Gastroesophageal sphincter (tissue), 4 donors: ENCODE data around the gene LDLRAD4. TPM values are rescaled to one million over a fixed set of nuclear protein-coding genes. Genes with fewer than 3 reads are reported as not detected.

Experiments used
- ATAC-seq: fragments of 150-250 bp; one replicate; pipeline ENCODE4 v1.9.1; 2016; ENCODE audit warnings: mild to moderate bottlenecking, moderate library complexity
- H3K27ac ChIP-seq, 4 donors: fragments of 200-600 bp; sonication (generic) in 3 of 4; 1 replicate in 3 of 4; 2 replicates in 1 of 4; pipeline ENCODE4 v1.5.1; 2016 to 2019
- H3K27me3 ChIP-seq: fragments of 200-600 bp; sonication (generic); one replicate; pipeline ENCODE4 v1.5.1; 2019
- H3K36me3 ChIP-seq, 2 donors: fragments of 200-600 bp; sonication (generic); one replicate each; pipeline ENCODE4 v1.5.1; 2019; ENCODE audit warnings: control low read depth in 1 of 2
- H3K4me1 ChIP-seq, 3 donors: fragments of 200-600 bp; sonication (generic); 1 replicate in 2 of 3; 2 replicates in 1 of 3; pipeline ENCODE4 v1.5.1; 2016 to 2019; ENCODE audit warnings: control low read depth in 2 of 3
- H3K4me3 ChIP-seq, 2 donors: fragments of 200-600 bp; sonication (generic); one replicate each; pipeline ENCODE4 v1.5.1; 2019; ENCODE audit warnings: mild to moderate bottlenecking in 1 of 2, moderate library complexity in 1 of 2
- H3K9me3 ChIP-seq, 3 donors: fragments of 200-600 bp; sonication (generic); one replicate each; pipeline ENCODE4 v1.5.1; 2017 to 2019; ENCODE audit warnings: control low read depth in 2 of 3
- EP300 ChIP-seq: sonication (generic); formaldehyde crosslinking; IDR thresholded peaks from one replicate; pipeline ENCODE4 v1.6.1; 2017; ENCODE audit warnings: antibody characterized with exemption, mild to moderate bottlenecking
- POLR2A ChIP-seq, 2 donors: fragments of 450-650 bp; IDR thresholded peaks; one replicate each; pipeline ENCODE4 v1.6.1; 2017; ENCODE audit warnings: antibody characterized with exemption in 2 of 2, mild to moderate bottlenecking in 2 of 2, moderate library complexity in 1 of 2
- POLR2AphosphoS5 ChIP-seq: sonication (generic); formaldehyde crosslinking; IDR thresholded peaks from one replicate; pipeline ENCODE4 v1.6.1; 2017; ENCODE audit warnings: antibody characterized with exemption
- WGBS, 2 donors: methylation state at CpG; one replicate each; pipeline ENCODE4 v1.1.5; 2018; ENCODE audit warnings: low coverage in 1 of 2; 5-methylcytosine and 5-hydroxymethylcytosine counted together
- total RNA-seq, 4 donors: library from RNA; depleted of rRNA; stranded (reverse); fragments of >200 nt; gene quantifications; one replicate each; pipeline ENCODE4 v1.1.0, GENCODE V29; 2016
- TF ChIP-seq, protein P1 (sequence below), 4 experiments: fragments of 200-600 bp in 2 of 4; fragments of 450-650 bp in 2 of 4; sonication (generic) in 1 of 4; IDR thresholded peaks; one replicate each; pipeline ENCODE4 v1.5.1; 2017 to 2019; ENCODE audit warnings: antibody characterized with exemption in 4 of 4, mild to moderate bottlenecking in 2 of 4, moderate library complexity in 2 of 4

LDLRAD4 gene
- total RNA-seq, 4 donors from 2014 or later: 28.1 to 85.9 (median 55.2) TPM

DNA sequence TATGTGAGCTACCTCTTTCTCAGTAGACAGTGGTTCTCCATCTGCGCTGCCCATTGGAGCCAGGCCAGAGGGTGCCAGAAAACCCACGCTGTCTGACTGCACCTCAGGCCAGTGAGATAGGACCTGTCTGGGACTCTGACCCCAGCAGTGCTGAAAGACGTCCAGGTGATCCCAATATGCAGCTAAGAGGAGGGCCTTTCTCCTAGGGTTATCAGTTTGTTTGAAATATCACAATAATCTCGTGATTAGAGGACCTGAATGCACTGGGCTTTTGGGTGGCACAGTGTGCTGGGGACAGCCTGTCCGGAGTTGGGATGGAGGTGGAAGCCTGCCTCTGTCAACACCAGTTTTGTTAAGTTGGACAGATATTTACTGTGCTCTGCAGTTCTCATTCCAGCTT lies 216.3 kb downstream of the LDLRAD4 start:
- Histone ChIP-seq H3K9me3 (no peaks in the 10 kb centered on the region), H3K27ac (peak overlapping the region in 1 of 4 donors; percentile 68), H3K27me3 (no peaks in the 10 kb centered on the region), H3K36me3 (peaks cover 0 to 2% of the 10 kb centered on the region in 2 donors), H3K4me1 (peaks cover 0 to 54% (median 0%) of the 10 kb centered on the region in 3 donors), H3K4me3 (no peak overlapping the region)
- WGBS, 2 donors: 81 to 89% methylated on average over 2 to 5 of the region's 5 CpGs
- no peak for ATAC-seq
- no peak for TF ChIP-seq POLR2AphosphoS5
- no peak for TF ChIP-seq EP300

DNA sequence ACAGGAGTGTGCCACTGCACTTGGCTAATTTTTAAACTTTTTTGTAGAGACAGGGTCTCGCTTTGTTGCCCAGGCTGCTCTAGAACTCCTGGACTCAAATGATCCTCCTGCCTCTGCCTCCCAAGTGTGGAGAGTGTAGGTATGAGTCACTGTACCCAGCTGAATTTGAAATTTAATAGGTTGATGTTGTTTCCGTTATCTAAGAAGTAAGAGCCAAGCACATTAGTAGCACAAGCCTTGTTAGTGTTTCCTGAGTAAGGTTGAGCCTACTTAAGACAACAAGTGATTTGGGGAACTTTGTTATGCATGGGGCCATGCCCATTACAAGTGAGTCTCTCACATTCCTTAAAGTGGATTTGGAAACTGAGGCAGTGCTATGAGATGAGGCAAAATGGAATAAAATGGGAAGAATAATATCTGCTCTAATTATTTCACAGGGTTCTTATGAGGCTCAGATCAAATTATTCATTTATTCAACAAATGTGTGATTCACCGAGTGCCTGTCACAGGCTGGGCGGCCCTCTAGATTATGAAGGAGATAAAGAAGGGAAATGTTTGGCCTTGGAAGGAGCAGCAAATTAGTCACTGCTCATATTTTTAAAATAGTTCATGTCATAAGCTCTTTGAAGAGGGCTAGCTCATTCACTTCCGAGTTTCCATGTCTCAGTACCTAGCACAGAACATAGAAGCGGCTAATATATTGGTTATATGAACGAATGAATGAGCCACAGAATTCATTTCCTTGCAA lies 217.2 kb downstream of the LDLRAD4 start:
- Histone ChIP-seq H3K36me3 (peaks cover 0 to 12% of the 10 kb centered on the region in 2 donors), H3K9me3 (no peaks in the 10 kb centered on the region), H3K27me3 (no peaks in the 10 kb centered on the region), H3K4me1 (peaks cover 0 to 54% (median 0%) of the 10 kb centered on the region in 3 donors), H3K4me3 (no peak overlapping the region), H3K27ac (peak overlapping the region in 3 of 4 donors; percentile 56 to 68 (median 58))
- TF ChIP-seq POLR2AphosphoS5 (peak; percentile 35), POLR2A (IDR thresholded peaks at IDR 0.05) (no peak), EP300 (no peak)
- TF ChIP-seq, protein P1, sequence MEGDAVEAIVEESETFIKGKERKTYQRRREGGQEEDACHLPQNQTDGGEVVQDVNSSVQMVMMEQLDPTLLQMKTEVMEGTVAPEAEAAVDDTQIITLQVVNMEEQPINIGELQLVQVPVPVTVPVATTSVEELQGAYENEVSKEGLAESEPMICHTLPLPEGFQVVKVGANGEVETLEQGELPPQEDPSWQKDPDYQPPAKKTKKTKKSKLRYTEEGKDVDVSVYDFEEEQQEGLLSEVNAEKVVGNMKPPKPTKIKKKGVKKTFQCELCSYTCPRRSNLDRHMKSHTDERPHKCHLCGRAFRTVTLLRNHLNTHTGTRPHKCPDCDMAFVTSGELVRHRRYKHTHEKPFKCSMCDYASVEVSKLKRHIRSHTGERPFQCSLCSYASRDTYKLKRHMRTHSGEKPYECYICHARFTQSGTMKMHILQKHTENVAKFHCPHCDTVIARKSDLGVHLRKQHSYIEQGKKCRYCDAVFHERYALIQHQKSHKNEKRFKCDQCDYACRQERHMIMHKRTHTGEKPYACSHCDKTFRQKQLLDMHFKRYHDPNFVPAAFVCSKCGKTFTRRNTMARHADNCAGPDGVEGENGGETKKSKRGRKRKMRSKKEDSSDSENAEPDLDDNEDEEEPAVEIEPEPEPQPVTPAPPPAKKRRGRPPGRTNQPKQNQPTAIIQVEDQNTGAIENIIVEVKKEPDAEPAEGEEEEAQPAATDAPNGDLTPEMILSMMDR (IDR thresholded peaks at IDR 0.05): no peak
- ATAC-seq: peak; percentile 70
- 25 to 41% methylated on average over 5 to 7 of the region's 7 CpGs for WGBS, 2 donors

GRCh38 chr18:13436576-13436975 lies 218.0 kb downstream of the LDLRAD4 start:
- no peak for ATAC-seq
- Histone ChIP-seq H3K27ac (peak overlapping the region in 3 of 4 donors; percentile 56 to 58 (median 57)), H3K27me3 (no peaks in the 10 kb centered on the region), H3K36me3 (peaks cover 0 to 13% of the 10 kb centered on the region in 2 donors), H3K9me3 (no peaks in the 10 kb centered on the region), H3K4me3 (no peak overlapping the region), H3K4me1 (peaks cover 0 to 54% (median 0%) of the 10 kb centered on the region in 3 donors)
- TF ChIP-seq EP300 (no peak), POLR2AphosphoS5 (no peak), POLR2A (IDR thresholded peaks at IDR 0.05) (no peak)
- TF ChIP-seq, protein P1 (IDR thresholded peaks at IDR 0.05): no peak
- WGBS, 2 donors: 42 to 79% methylated on average over 7 to 8 of the region's 8 CpGs

DNA sequence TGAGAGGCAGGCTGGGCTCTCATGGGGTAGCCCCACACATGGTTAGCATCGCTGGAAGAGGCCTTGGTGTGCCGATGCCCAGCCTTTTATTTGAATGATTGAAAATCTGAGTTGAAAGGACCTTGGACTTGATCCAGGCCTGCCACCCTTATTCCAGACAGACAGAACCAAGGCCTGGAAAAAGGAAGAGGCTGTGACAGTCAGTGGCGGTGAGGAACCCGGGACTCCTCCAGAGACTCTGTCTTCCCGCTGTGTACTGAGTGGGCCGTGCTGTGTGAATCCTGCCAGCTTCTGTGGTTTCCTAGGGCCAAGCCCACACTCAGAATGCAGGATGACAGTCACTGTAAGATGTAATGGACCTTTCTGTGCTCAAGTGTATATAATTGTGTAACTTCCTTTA lies 218.5 kb downstream of the LDLRAD4 start:
- peak overlapping the region in 2 of 4 donors; percentile 56 to 57 for H3K27ac ChIP-seq
- H3K36me3 ChIP-seq: peaks cover 0 to 13% of the 10 kb centered on the region in 2 donors
- no peak for TF ChIP-seq POLR2AphosphoS5
- TF ChIP-seq, protein P1 (IDR thresholded peaks at IDR 0.05): no peak
- no peaks in the 10 kb centered on the region for H3K27me3 ChIP-seq
- 64 to 79% methylated on average over 5 of the region's 6 CpGs for WGBS, 2 donors
- peaks cover 0 to 54% (median 0%) of the 10 kb centered on the region in 3 donors for H3K4me1 ChIP-seq
- no peak overlapping the region for H3K4me3 ChIP-seq
- no peak for ATAC-seq
- no peaks in the 10 kb centered on the region for H3K9me3 ChIP-seq

DNA sequence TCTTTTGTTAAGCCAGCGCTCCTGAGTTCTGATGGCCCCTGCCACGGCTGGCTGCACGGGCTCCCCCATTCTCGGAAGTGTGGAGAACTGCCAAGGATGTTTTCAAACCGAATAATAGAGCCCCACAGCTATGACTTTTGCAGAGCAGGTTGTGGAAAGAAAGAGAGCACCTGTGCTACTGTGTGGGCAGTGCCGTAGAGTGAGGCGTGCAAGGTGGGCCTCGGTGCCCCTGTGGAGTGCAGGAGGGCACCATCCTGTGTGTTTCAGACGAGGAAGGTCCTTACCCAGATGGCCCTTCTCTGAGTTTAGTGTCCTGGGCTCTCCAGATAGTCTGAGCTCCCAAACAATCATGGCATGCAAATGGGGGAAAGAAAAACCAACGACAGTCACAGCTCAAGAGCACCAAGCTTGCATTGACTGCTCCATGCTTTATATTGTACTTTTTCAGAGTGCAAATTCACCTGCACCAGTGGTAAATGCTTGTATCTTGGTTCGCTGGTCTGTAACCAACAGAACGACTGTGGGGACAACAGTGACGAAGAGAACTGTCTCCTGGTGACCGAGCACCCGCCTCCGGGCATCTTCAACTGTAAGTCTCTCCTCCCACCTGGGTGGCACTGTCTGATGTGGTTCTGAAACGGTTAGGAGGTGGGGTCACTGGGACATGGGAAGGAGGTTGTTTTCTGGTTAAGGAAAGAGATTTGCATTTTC lies 219.4 kb downstream of the LDLRAD4 start:
- no peak overlapping the region for H3K4me3 ChIP-seq
- H3K4me1 ChIP-seq: peaks cover 0 to 58% (median 0%) of the 10 kb centered on the region in 3 donors
- 90 to 95% methylated on average over 2 to 5 of the region's 17 CpGs for WGBS, 2 donors
- peaks cover 0 to 13% of the 10 kb centered on the region in 2 donors for H3K36me3 ChIP-seq
- no peak for ATAC-seq
- no peaks in the 10 kb centered on the region for H3K27me3 ChIP-seq
- TF ChIP-seq EP300 (no peak), POLR2AphosphoS5 (no peak), POLR2A (IDR thresholded peaks at IDR 0.05) (no peak)
- TF ChIP-seq, protein P1 (IDR thresholded peaks at IDR 0.05): no peak
- no peaks in the 10 kb centered on the region for H3K9me3 ChIP-seq
- no peak overlapping the region for H3K27ac ChIP-seq
